Bone marrow (tissue), 2 donors: ENCODE data around the gene GOSR1.
"Not testable (repeated sequence)": the region's sequence is repeated elsewhere in the genome, so short reads cannot be mapped to it uniquely, and the experiment has no call there.

Experiments used
- DNase-seq, 2 donors: peaks; one replicate each; lab custom pipeline; 2025; lab: John Stamatoyannopoulos, UW

GOSR1 gene

GRCh38 chr17:30545024-30545423 lies 67.8 kb downstream of the GOSR1 start:
- no peak for DNase-seq

- DNase-seq, result no peak
Observed at GRCh38 chr17:30547778-30548573, 70.8 kb downstream of the GOSR1 start.

DNA sequence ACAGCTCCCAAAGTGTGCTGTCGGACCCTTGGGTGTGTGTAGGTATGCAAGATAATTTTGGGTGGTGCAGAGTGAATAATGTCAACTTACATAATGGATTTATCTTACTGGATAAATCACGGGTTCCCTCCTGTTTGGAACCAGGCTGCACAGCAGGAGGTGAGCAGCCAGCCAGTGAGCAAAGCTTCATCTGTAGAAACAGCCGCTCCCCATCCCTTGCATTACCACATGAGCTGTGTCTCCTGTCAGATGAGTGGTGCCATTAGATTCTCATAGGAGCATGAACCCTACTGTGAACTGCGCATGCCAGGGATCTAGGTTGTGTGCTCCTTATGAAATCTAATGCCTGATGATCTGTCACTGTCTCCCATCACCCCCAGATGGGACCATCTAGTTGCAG lies 72.0 kb downstream of the GOSR1 start:
- not testable (repeated sequence) for DNase-seq

DNA sequence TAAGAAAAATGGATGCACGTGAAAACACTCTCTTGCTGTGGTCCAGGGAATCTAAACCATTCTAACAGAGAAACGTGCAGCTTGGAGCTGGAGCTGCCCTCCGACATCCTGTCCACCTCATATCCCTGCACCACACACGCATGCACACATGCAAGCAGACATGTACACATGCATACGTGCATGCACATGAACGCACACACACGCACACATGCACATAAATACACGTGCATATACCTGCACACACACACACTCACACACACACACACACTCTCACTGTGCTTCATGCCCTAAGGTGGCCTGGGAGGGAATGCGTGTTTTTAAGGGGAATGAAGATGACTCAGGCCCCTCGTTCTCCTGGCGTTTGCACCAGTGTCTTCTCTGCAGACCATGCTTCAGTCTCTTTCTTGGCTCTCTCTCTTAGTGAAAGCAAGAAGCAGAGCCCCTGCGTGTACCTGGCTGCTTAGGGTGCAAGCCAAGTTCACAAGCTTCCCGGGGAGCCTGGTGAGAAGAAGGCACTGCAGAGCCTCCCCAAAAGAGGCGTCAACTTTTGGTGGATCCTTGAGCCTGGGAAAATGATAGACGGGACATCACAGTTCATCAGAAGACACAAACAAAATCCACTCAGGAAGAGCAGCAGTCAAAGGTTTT lies 72.8 kb downstream of the GOSR1 start:
- no peak for DNase-seq

GRCh38 chr17:30550512-30551273 lies 73.5 kb downstream of the GOSR1 start:
- DNase-seq, result no peak

DNA sequence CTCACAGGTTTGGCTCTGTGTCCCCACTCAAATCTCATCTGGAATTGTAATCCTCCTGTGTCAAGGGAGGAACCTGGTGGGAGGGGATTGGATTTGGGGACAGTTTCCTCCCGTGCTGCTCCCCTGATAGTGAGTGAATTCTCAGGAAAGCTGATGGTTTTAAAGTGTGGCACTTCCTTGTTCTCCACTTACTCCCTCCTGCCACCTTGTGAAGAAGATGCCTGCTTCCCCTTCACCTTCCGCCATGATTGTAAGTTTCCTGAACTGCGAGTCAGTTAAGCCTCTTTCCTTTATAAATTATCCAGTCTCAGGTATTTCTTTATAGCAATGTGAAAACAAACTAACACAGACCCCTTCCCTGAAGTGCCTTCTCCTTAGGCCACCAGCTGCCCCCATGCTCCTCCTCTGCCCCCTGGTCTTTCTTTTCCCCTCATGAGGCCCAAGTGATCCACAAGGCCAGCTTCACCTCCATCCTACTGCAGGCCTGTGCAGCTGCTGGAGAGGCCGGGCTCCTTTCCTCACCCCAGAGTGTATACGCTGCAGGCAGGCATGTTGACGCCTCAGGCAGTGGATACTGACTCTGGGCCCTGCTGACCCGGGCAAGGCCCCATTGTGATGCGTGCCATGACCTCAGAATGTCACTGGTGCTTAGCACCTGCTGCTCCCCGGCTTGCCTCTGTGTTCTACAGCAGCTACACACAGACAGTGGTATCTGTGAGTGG lies 74.2 kb downstream of the GOSR1 start:
- DNase-seq, result not testable (repeated sequence)

GRCh38 chr17:30551996-30552339 lies 74.8 kb downstream of the GOSR1 start:
- DNase-seq, result no peak

- DNase-seq, result no peak
Observed at GRCh38 chr17:30552994-30553566, 75.9 kb downstream of the GOSR1 start.

- DNase-seq, result not testable (repeated sequence)
Observed at GRCh38 chr17:30553823-30554440, 76.7 kb downstream of the GOSR1 start.

DNA sequence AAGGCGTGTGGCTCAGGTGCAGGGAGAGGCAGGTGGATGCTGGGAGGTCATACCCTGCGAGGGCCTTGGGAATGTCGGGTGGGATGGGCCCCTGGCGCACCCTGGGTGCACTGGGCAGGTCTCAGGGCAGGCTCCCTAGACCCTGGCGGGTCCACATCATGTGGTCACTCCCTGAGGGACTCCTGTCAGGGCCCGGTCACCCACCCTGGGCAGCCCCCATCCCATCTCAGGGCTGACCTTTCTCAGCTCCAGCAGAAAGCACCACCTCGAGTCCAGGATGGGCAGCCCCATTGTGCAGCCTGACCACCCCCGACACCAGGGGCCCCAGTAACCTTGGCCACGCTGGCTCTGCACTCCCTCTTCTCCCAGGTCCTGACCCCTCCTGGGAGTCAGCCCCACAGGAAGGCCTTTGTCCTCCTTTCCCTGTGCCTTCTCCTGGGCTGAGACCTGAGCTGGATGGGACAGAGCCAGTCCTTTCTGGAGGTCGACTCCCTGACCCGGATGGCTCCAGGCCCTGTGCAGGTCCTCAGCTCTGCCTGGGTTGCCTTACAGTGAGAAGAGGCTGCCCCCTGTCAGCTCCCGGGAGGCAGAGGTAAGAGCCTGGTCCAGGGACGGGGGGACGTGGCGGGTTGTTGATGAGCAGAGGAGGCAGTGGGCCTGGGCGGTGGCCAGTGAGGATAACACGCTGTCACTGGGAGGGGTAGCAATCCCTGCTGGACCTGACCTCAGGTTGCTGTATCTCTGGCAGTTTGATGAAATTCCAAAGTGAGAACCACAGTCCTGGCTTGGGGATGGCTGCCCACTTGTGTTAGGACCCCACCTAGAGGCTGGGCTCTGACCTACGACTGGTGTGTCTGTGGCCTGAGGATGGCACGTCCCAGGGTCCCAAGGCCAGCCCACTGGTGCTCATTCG lies 77.9 kb downstream of the GOSR1 start:
- no peak for DNase-seq

- no peak for DNase-seq
Observed at GRCh38 chr17:30555942-30556341, 78.7 kb downstream of the GOSR1 start.

DNA sequence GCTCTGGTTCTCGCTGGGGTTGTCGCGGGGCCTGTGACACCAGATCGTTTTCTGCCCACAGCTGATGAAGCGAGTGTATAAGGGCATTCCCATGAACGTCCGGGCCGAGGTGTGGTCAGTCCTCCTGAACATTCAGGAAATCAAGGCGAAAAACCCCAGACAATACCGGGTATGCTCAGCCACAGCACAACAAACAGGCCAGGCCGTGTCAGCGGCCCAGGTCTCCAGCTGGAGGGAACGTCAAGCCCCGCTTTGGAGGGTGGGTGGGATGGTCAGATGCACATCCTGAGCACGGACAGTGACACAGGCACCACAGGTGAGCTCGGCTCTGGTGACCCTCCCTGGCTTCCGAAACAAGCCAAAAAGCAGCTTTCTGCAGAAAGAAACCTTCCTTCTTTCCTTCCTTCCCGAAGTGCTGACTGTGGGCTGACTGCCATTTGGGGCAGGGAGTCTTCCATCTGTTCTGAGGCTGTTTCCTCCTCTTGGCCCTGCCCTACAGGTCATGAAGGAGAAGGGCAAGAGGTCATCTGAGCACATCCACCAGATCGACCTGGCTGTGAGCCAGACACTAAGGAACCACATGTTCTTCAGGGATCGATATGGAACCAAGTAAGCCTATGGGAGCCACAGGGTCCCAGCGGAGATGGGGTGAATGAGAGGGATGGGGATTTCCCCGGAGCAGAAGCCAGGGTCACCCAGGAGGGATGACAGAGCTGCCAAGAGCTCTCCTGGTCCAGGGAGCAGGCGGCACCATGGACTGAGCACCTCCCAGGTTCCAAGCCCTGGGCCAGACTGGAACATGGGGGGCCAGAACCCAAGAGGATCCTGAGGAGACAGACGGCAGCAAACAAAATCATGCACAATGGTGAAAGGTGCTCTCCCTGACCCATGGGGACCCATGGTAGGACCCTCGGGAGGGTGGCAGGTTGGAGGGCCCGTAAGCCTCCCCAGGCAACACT lies 79.4 kb downstream of the GOSR1 start:
- DNase-seq, result no peak

DNA sequence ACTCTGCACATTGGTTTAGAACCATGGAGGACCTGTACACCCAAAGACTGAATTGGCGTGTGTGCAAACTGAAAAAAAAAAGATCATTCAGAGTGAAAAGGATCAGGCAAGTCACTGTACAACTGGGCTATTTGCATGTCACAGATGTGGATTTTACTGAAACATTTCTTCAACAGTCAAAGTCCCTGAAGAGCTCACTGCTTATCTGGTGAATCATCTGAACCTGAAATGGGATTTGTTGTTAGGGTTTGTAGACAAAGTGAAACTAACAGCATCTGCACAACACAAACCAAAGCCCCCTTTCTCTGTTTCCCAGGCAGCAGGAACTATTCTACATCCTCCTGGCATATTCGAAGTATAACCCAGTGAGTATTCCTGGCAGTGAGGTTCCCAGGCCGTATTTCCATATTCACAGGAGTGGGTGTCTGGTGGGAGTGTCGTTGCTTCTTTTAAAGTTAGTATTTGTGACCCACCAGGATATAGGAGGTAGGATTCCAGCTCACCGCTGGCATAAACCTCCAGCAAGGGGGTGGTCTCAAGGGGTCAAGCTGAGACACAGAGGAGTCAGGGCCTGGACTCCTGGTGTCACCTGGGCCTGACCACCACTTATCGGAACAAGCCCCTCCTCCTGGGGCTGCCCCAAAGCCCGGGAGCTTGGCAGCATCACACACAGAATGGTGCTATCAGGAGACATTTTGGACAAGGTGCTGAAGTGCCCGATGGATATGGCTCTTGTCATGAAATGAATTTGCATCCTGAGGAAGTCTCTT lies 80.9 kb downstream of the GOSR1 start:
- no peak for DNase-seq

DNA sequence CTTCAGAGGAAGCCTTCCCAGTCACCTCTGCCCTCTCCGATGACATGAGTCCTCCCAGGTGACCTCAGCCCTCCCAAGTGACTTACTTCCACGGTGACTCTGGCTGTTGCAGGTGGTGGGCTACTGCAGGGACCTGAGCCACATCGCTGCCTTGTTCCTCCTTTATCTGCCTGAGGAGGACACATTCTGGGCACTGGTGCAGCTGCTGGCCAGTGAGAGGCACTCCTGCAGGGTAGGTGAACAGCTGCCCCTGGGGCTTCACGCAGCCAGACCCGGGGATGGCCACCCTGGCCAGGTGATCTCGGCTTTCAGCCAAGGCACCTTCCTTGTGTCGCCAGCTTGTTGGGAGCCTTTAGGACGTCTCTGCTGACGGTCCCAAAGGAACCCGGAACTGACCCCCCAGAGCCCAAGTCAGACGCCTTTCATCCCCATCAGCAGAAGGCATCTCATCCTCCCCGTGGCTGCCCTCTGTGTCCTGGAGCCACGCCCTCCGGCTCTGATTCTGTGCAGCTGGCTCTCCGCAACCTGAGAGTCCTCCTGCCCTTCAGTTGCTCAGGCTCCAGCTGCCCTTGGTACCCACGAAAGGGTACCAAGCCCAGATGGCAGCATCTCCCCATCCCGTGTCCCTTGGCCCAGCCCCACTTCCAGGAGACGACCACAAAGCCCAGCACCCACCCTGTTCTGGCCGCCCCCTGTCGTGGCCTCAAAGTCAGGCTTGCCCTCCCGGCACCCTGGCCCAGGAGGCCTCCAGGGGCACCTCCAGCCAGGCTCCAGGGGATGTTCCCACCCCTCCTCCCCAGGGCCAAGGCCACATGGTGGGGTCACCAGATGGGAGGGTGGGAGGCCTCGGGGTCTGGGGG lies 81.7 kb downstream of the GOSR1 start:
- DNase-seq, result no peak

- DNase-seq, result no peak
Observed at GRCh38 chr17:30559656-30560055, 82.4 kb downstream of the GOSR1 start.

GRCh38 chr17:30560117-30561026 lies 83.2 kb downstream of the GOSR1 start:
- not testable (repeated sequence) for DNase-seq
